Measurements from ENCODE around the gene APOBEC3A.
"Not testable (repeated sequence)": the region's sequence is repeated elsewhere in the genome, so short reads cannot be mapped to it uniquely, and the experiment has no call there.

The APOBEC3A gene

DNA sequence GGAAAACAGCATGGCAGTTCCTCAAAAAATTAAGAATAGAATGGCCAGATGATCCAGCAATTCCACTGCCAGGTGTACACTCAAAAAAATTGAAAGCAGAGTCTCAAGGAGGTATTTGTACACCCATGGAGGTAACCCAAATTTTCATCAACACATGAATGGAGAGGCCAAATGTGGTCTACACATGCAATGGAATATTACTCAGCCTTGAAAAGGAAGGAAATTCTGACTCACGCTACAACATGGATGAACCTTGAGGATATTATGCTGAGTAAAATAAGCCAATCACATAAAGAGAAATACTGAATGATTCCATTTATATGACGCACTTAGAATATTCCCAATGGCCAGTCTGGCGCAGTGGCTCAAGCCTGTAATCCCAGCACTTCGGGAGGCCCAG lies 19.9 kb downstream of the APOBEC3A start:
- in situ Hi-C loops (cut with MboI; ENCODE audit: low sequenced_read_pairs) = not testable (repeated sequence)

DNA sequence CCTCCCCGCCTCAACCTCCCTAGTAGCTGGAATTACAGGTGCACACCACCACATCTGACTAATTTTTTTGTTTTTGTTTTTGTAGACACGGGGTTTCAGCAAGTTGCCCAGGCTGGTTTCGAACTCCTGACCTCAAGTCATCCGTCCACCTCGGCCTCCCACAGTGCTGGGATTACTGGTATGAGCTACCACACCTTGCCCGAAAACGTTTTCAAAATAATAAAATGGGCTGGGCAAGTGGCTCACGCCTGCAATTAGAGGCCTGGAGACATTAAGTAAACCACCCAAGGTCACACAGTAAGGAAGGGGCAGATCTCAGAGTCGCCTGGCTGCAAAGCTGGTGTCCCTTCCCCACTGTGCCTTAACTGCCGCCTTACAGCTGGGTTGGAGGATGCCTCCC lies 23.2 kb downstream of the APOBEC3A start:
- in situ Hi-C loops (cut with MboI; ENCODE audit: low sequenced_read_pairs) = not testable (repeated sequence)

DNA sequence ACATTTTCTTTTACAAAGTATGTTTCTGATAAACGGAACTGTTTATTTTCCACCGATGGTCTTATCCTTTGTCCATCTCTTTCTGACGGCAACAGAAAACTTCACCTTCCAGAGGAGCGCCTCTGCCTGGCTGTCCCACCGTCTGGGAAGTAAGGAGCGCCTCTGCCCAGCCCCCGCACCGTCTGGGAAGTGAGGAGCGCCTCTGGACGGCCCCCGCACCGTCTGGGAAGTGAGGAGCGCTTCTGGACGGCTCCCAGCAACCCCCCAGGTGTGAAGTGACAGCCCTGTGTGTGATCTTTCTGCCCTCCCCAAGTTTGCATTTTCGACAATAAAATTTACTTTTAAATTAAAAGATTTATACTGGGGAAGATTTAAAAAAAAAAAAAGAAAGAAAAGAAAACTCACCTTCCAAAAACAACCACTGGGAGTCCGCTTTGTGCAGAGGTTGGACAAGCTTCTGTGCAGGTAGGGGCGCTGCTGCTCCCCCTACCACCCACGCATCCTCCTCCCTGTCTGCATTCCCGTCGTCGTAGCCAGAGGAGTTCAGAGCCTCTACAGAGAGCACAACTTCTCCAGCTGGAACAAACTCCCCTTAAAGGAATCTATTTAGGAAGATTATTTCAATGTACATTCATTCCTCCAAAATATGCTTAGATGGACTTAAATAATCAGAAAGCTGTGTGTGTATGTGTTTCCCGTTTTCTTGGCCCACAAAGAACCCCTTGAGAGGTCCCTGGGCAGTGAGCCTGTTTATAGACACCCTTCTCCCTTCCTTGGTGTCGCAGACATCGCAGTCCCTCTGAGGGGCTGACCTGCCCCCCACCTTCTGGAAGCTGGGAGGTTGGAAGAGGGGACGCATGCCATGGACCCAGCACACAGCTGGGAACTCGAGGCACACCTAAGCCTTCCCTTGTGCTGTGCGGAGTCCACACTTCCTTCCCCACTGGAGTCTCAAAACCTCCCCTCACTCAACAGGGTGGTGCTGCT lies 23.9 kb downstream of the APOBEC3A start:
- in situ Hi-C loops (cut with MboI; ENCODE audit: low sequenced_read_pairs) = no loop called here

DNA sequence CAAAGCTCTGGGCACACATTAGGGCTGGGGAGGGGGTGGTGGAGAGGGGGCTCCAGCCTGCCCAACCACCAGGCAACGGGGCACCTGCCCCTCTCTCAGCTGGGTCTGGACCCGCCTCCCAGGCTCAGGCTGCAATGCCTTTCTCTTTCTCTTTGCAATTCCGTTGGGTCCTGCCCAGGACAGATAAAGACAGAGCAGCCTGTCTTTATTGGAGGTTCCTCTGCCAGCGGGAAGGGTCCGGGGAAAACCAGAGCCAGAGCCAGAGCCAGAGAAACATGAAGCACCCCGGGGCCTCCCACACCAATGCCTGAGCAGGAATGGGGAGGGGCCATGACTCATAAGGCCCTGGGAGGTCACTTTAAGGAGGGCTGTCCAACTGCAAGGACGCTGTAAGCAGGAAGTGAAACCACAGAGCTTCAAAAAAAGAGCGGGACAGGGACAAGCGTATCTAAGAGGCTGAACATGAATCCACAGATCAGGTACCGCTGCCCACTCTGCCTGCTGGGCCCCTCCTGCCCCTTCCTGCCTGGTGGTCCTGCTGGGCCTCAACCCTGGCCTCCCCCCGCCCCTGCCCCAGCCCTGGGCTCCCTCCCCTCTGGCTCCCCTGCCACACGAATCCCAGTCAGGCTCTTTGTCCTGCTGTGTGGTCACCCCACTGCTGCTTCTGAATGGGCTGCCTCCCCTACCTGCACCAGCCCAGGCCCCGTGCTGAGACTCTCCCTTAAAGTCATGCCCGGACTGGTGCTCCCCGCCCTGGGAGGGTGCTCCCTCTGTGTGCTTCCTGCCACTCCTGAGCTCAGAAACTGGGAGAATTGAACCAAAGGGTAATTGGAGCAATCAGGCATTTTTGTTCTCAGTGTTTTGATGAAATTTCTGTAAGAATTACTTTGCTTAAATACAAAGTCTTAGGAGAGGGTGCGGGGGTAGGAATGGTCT lies 24.9 kb downstream of the APOBEC3A start, which contains the start of gene APOBEC3B:
Gene APOBEC3B, plus strand, starts transcription at position 356 of the 936 bp plus-strand sequence. Its CDS starts 107 bp downstream, at position 463.
- in situ Hi-C loops (cut with MboI; ENCODE audit: low sequenced_read_pairs) = no loop called here

DNA sequence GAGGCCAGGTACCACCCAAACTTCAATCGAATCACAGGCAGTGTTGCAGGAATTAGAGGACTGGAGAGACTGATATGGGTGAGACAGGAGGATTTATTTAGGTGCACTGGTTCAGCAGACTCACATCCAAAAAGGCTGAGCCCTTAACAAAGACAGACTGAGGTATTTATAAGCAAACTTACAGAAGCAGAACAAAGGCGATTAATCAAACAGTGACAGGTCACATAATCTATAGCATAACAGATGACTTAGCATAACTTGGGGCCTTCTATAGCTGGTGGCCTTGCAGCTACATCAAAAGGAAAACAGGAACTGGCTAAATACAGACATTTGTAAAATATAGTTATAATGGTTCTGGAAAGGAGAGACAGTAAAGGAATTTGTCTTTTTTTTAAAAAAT lies 26.8 kb downstream of the APOBEC3A start:
- in situ Hi-C loops (cut with MboI; ENCODE audit: low sequenced_read_pairs) = no loop called here

DNA sequence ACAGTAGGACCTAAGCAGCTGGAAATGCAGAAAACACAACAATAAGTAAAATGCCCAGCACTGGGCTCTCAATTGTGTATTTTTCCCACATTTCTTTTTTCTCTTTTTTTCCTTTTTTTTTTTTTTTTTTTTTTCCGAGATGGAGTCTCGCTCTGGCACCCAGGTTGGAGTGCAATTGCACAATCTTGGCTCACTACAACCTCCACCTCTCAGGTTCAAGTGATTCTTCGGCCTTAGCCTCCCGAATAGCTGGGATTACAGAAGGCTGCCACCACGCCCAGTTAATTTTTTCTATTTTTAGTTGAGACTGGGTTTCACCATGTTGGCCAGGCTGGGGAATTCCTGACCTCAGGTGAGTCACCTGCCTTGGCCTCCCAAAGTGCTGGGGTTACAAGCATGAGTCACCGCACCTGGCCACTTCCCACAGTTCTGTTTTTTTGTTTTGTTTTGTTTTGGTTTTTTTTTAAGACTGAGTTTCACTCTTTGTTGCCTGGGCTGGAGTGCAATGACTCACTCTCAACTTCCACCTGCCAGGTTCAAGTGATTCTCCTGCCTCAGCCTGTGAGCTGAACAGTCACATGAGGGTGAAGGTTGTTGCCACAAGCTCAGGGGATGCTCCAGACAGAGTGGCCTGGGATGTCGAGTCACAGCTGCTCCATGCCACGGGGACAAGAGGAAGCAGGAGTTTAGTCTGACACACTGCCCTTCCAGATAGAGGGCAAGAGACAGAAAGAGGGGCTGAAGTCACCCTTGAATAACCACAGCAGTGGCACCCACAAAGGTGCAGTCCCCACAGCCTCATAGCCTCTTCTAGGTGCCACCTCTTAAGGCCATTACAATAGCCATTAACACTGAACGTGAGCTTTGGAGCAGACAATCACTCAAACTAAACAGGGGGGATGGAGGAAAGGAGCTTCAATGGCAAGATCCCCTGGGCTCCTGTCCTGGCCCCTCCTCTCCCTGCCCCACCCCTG lies 27.7 kb downstream of the APOBEC3A start:
- in situ Hi-C loops (cut with MboI; ENCODE audit: low sequenced_read_pairs) = not testable (repeated sequence)

DNA sequence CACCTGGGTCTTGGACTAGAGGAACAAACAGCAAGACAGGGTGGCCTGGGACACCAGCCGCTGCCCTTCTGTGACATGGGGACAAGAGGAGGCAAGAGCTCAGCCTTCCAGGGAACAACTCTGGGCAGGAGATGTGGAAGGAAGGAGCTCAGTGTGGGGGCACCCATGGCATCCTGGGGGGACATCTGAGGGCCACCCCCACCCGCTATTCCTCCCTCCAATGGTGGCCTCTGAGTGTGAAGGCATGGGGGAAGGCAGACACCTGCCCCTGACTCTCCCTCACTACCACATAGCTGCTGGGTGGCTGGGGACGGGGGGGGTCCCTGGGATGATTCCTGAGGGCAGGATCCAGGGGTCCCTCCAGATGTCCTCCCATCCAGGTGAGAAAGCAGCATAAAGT lies 29.2 kb downstream of the APOBEC3A start:
- in situ Hi-C loops (cut with MboI; ENCODE audit: low sequenced_read_pairs) = no loop called here

DNA sequence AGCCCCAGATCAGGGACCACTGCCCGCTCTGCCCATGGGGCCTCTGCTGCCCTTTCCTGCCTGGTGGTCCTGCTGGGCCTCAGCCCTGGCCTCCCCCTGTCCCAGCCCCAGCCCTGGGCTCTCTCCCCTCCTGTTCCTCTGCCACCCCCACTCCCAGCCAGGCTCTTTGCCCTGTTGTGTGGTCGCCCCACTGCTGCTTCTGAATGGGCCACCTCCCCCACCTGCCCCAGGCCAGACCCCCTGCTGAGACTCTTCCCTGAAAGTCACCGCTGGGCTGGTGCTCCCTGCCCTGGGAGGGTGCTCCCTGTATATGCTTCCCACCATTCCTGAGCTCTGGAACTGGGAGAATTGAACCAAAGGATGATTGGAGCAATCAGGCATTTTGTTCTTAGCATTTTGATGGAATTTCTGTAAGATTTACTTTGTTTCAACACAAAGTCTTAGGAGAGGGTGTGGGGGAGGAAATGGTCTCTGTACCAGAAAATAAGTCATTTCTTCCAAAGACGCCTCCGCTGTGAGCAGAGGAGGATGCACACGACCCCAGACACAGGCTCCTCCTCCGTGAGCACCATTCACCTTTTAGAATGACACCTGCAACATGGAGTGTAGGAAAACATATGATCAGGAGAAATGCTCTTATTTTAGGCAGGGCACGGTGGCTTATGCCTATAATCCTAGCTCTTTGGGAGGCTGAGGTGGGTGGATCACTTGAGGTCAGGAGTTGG lies 29.9 kb downstream of the APOBEC3A start:
- in situ Hi-C loops (cut with MboI; ENCODE audit: low sequenced_read_pairs) = no loop called here

DNA sequence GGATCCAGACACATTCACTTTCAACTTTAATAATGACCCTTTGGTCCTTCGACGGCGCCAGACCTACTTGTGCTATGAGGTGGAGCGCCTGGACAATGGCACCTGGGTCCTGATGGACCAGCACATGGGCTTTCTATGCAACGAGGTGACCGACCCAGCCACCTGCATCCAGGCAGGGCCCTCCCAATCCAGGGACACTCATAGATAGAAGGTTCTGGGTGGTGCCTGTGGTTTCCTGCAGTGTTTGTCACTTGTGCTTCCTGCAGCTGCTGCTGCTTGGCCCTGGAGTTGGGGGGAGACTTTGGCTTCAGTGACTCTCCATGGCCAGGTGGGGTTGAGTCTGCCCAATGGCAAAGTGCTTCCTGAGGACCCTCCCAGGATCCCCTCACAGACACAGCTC lies 32.1 kb downstream of the APOBEC3A start:
- in situ Hi-C loops (cut with MboI; ENCODE audit: low sequenced_read_pairs) = no loop called here

DNA sequence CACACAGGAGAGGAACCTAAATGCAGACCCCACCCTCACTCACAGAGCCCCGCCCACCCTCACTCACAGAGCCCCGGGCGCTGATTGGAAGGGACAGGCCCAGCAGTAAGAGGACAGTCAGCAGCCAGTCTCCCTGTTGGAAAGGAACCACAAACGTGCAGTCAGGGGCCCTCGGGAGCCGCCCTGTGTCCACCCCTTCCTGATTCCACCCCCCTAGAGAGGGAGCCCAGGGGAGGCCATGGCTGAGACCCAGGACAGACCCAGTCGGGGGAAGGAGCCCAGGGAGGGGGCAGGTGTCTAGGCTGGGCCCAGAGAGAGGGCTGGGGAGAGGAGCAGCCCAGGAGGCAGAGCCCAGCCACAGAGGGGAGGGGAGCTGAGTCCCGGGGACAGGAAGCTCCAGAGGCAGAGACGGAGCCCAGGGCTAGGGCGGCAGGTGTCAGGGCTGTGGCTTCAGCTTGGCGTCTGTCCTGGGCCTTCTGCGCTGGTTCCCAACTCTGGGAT lies 35.5 kb downstream of the APOBEC3A start:
- in situ Hi-C loops (cut with MboI; ENCODE audit: low sequenced_read_pairs) = not testable (repeated sequence)

DNA sequence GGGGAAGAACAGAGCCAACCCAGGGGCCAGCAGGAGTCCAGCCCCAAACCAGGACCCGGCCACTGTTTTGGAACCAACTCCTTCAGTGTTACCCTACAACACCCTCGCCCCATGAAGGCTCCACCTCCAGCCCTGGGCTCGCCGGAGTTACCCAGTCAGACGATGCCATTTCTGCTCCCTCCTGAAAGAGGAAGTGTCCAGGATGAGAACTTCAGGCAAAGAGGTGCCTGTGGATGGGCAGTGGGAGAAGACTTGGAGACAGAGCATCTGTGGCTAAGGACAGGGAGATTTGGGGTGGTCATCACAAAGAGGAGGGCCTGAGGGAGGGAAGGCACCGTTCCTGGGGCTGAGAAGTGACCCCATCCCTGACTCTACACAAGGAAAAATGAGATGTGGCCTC lies 38.7 kb downstream of the APOBEC3A start:
- in situ Hi-C loops (cut with MboI; ENCODE audit: low sequenced_read_pairs) = no loop called here

DNA sequence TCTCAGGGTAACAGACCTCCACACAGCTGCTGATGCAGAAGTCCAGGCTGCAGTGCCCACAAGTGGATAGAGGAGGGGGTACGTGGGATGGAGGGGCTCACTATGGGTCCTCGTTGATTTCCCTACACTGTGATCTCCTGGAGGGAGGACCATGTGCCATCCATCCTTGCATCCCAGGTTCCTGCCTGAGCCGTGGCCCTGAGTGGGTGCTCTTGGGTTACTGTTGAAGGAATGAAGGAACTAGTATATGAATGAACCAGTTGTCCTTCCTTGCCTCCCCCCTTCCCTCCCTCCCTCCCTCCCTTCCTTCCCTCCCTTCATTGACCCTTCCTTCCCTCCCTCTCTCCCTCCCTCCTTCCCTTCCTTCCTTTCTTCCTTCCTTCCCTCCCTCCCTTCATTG lies 40.1 kb downstream of the APOBEC3A start:
- in situ Hi-C loops (cut with MboI; ENCODE audit: low sequenced_read_pairs) = no loop called here

DNA sequence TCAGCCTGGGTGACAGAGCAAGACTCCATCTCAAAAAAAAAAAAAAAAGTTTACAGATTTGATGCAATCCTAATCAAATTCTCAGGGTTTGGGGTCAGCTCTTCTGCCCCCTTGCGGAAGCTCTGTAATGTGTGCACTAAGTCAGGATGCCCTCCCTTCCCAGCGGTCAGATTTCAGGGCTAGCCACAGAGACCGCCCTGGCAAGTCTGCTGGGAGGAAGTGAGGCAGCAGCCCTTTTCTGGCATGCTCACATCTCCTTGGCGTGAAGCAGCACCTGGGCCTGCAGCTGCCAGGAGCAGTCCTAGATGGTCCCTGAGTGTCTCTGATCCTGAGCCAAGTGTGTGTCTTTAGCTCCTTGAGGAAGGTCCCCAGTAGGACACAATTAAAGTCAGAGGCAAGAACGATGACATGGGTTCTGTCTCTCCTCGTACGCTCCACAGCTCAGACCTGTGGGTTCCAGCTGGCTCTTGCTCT lies 45.8 kb downstream of the APOBEC3A start:
- in situ Hi-C loops (cut with MboI; ENCODE audit: low sequenced_read_pairs) = no loop called here

DNA sequence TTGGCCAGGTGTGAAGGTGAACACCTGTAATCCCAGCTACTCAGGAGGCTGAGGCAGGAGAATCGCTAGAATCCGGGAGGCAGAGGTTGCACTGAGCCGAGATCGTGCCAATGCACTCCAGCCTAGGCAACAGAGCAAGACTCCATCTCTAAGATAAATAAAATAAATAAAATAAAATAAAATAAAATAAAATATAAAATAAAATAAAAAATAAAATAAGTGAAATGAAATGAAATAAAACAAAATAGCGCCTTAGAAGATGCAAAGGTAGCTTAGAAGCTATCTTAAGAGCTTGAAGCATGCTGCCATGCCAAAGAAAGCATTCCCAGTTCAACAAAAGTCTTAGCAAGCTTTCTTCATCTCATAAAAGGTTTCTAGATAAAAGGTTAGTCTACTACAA lies 49.8 kb downstream of the APOBEC3A start:
- in situ Hi-C loops (cut with MboI; ENCODE audit: low sequenced_read_pairs) = no loop called here

DNA sequence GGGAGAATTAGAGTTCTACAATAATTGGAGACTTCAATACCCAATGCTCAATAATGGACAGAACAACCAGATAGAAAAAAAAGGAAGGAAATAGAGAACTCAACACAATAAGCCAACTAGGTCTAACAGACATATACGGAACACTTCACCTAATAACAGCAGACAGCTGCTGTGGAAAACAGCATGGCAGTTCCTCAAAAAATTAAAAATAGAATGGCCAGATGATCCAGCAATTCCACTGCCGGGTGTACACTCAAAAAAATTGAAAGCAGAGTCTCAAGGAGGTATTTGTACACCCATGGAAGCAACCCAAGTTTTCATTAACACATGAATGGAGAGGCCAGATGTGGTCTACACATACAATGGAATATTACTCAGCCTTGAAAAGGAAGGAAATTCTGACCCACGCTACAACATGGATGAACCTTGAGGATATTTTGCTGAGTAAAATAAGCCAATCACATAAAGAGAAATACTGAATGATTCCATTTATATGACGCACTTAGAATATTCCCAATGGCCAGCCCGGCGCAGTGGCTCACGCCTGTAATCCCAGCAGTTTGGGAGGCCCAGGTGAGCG lies 51.0 kb downstream of the APOBEC3A start:
- in situ Hi-C loops (cut with MboI; ENCODE audit: low sequenced_read_pairs) = not testable (repeated sequence)

DNA sequence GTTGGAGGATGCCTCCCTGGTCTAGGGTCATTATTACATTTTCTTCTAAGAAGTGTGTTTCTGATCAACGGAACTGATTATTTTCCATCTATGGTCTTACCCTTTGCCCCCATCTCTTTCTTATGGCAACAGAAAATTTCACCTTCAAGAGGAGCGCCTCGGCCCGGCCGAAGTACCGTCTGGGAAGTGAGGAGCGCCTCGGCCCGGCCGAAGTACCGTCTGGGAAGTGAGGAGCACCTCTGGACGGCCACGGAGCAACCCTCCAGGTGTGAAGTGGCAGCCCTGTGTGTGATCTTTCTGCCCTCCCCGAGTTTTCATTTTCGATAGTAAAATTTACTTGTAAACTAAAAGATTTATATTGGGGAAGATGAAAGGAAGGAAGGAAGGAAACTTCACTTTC lies 53.5 kb downstream of the APOBEC3A start:
- in situ Hi-C loops (cut with MboI; ENCODE audit: low sequenced_read_pairs) = no loop called here
